MCF 10A (cell line): ENCODE results near the gene ARRDC4. TPM values are rescaled to one million over a fixed set of nuclear protein-coding genes. Genes with fewer than 3 reads are reported as not detected.

Experiments
- BruUV-seq: library from RNA; stranded (reverse); fragments of 400-500 nt; replicated peaks from 2 replicates; lab custom pipeline; 2021; lab: Mats Ljungman, UMichigan
- CTCF ChIA-PET: fragments of 300-600 bp; sonication (Branson Sonifier 250); formaldehyde crosslinking; extraction: SDS; loops from one replicate; lab custom pipeline; 2021; ENCODE audit warnings: antibody characterized with exemption, inconsistent platforms; lab: Yijun Ruan, JAX
- POLR2A ChIA-PET: fragments of 300-600, 350-650 bp; sonication (Branson Sonifier 250); formaldehyde crosslinking; extraction: SDS; loops from one replicate; lab custom pipeline; 2020; ENCODE audit warnings: antibody characterized with exemption, inconsistent platforms; lab: Yijun Ruan, JAX
- DNase-seq: peaks from one replicate; pipeline ENCODE4 v3.0.0-alpha.2; 2018; ENCODE audit not compliant: unreplicated experiment
- H3K27ac Mint-ChIP-seq: one replicate; pipeline ENCODE4 v1.8.0; 2022; ENCODE audit warnings: mild to moderate bottlenecking, low read depth, mixed read lengths; ENCODE audit not compliant: unreplicated experiment
- H3K27me3 Mint-ChIP-seq: one replicate; pipeline ENCODE4 v1.8.0; 2022; ENCODE audit warnings: mixed read lengths; ENCODE audit not compliant: insufficient read depth, unreplicated experiment
- H3K36me3 Mint-ChIP-seq: one replicate; pipeline ENCODE4 v1.8.0; 2022; ENCODE audit warnings: mild to moderate bottlenecking, moderate library complexity, mixed read lengths; ENCODE audit not compliant: insufficient read depth, unreplicated experiment
- H3K4me1 Mint-ChIP-seq: one replicate; pipeline ENCODE4 v1.8.0; 2022; ENCODE audit warnings: mixed read lengths; ENCODE audit not compliant: insufficient read depth, unreplicated experiment
- H3K4me3 Mint-ChIP-seq: one replicate; pipeline ENCODE4 v1.8.0; 2022; ENCODE audit warnings: mild to moderate bottlenecking, moderate library complexity, mixed read lengths; ENCODE audit not compliant: unreplicated experiment
- H3K9me3 Mint-ChIP-seq: one replicate; pipeline ENCODE4 v1.8.0; 2022; ENCODE audit warnings: mixed read lengths; ENCODE audit not compliant: unreplicated experiment
- intact Hi-C: fragments of 100-400 bp; cut with micrococcal nuclease; formaldehyde crosslinking; loops from 2 replicates; pipeline ENCODE4 v1.14.1; 2022
- total RNA-seq: library from RNA; stranded (reverse); gene quantifications from 2 replicates; pipeline ENCODE4 v1.2.3, GENCODE V29; 2022
- TF ChIP-seq, protein P1 (sequence below): fragments of 200-600 bp; IDR thresholded peaks from one replicate; pipeline ENCODE4 v1.8.0; 2022; ENCODE audit warnings: antibody characterized with exemption, mild to moderate bottlenecking; ENCODE audit not compliant: unreplicated experiment

The ARRDC4 gene
- total RNA-seq, 1 experiment from 2014 or later: 36.0 TPM

DNA sequence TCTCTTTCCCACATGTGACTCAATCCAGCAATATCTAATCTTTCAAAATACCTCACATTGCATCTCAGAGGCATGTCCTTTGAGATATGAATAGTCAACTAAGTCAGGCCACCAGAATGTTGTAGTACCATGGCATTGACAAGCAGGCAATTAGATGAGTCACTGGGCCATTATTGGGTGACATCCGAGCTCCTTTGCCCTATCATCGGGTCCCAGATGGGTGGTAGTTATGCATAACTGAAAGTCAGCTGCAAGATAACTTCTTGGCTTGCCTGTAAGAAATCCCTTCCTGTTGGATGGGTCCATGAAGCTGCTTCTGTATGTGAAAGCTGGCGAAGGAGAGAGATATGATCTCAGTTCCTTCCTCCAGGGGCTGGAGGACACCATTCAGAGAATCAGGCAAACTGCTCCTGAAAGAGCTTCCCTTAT, 32.8 kb downstream of the ARRDC4 start:
- no peak overlapping the region for H3K4me3 Mint-ChIP-seq
- TF ChIP-seq, protein P1, sequence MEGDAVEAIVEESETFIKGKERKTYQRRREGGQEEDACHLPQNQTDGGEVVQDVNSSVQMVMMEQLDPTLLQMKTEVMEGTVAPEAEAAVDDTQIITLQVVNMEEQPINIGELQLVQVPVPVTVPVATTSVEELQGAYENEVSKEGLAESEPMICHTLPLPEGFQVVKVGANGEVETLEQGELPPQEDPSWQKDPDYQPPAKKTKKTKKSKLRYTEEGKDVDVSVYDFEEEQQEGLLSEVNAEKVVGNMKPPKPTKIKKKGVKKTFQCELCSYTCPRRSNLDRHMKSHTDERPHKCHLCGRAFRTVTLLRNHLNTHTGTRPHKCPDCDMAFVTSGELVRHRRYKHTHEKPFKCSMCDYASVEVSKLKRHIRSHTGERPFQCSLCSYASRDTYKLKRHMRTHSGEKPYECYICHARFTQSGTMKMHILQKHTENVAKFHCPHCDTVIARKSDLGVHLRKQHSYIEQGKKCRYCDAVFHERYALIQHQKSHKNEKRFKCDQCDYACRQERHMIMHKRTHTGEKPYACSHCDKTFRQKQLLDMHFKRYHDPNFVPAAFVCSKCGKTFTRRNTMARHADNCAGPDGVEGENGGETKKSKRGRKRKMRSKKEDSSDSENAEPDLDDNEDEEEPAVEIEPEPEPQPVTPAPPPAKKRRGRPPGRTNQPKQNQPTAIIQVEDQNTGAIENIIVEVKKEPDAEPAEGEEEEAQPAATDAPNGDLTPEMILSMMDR: no peak
- H3K27ac Mint-ChIP-seq: no peak overlapping the region
- no peaks in the 10 kb centered on the region for H3K36me3 Mint-ChIP-seq
- no peaks in the 10 kb centered on the region for H3K27me3 Mint-ChIP-seq
- intact Hi-C loops: no loop called here
- no peak for DNase-seq
- no peaks in the 10 kb centered on the region for H3K9me3 Mint-ChIP-seq
- ChIA-PET CTCF (interaction anchor here (0.6 to 0.8 kb wide), 2 partner anchors 13 to 98 kb away, joined by 4 to 8 read pairs; no protein-coding TSS in a partner anchor), POLR2A (interaction anchor here (0.6 to 1.9 kb wide), 4 partner anchors 12 to 149 kb away, joined by 3 to 6 read pairs (median 4); no protein-coding TSS in a partner anchor)
- H3K4me1 Mint-ChIP-seq: peaks cover 16% of the 10 kb centered on the region
- BruUV-seq: no TSS peak

DNA sequence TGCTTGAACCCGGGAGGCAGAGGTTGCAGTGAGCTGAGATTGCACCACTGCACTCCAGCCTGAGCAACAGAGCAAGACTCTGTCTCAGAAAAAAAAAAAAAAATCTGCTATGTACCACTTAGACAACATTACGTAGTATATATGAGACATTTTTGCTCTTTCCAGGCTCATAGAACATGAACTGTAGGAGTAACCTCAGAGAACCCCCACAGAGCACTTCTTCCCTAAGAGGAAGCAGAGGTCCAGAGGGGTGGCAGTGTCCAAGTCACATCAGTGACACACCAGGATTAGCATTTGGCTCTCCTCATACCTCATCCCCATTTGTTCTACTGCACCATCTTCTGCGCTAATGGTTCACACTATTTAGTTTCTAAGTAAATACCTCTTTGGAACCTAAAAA, 33.7 kb downstream of the ARRDC4 start:
- POLR2A ChIA-PET: interaction anchor here (3.9 to 4.7 kb wide), 2 partner anchors 17 to 41 kb away, joined by 20 to 40 read pairs; no protein-coding TSS in a partner anchor

GRCh38 chr15:97995192-97995591, 34.7 kb downstream of the ARRDC4 start:
- Mint-ChIP-seq H3K4me3 (peak overlapping the region; percentile 52), H3K36me3 (no peaks in the 10 kb centered on the region), H3K4me1 (peaks cover 16% of the 10 kb centered on the region), H3K9me3 (no peaks in the 10 kb centered on the region), H3K27ac (peak overlapping the region; percentile 87), H3K27me3 (no peaks in the 10 kb centered on the region)
- POLR2A ChIA-PET: interaction anchor here (0.9 to 4.7 kb wide), 8 partner anchors 13 to 45 kb away, joined by 3 to 40 read pairs (median 4); partner anchors contain the start of gene ARRDC4
- intact Hi-C loops: loop anchor here (5.0 kb wide), 1 partner anchor 42 kb away; no protein-coding TSS in a partner anchor
- DNase-seq: no peak
- BruUV-seq: no TSS peak
- TF ChIP-seq, protein P1: no peak
- CTCF ChIA-PET: interaction anchor here (0.7 to 4.8 kb wide), 9 partner anchors 18 to 182 kb away, joined by 3 to 40 read pairs (median 9); no protein-coding TSS in a partner anchor

More for the DNA sequence above, 33.7 kb downstream of the ARRDC4 start:
- H3K27ac Mint-ChIP-seq: no peak overlapping the region
- DNase-seq: no peak
- no TSS peak for BruUV-seq
- peaks cover 16% of the 10 kb centered on the region for H3K4me1 Mint-ChIP-seq
- CTCF ChIA-PET: no interaction called here
- H3K27me3 Mint-ChIP-seq: no peaks in the 10 kb centered on the region
- TF ChIP-seq, protein P1: no peak
- H3K4me3 Mint-ChIP-seq: no peak overlapping the region
- intact Hi-C loops: no loop called here
- no peaks in the 10 kb centered on the region for H3K36me3 Mint-ChIP-seq
- no peaks in the 10 kb centered on the region for H3K9me3 Mint-ChIP-seq

DNA sequence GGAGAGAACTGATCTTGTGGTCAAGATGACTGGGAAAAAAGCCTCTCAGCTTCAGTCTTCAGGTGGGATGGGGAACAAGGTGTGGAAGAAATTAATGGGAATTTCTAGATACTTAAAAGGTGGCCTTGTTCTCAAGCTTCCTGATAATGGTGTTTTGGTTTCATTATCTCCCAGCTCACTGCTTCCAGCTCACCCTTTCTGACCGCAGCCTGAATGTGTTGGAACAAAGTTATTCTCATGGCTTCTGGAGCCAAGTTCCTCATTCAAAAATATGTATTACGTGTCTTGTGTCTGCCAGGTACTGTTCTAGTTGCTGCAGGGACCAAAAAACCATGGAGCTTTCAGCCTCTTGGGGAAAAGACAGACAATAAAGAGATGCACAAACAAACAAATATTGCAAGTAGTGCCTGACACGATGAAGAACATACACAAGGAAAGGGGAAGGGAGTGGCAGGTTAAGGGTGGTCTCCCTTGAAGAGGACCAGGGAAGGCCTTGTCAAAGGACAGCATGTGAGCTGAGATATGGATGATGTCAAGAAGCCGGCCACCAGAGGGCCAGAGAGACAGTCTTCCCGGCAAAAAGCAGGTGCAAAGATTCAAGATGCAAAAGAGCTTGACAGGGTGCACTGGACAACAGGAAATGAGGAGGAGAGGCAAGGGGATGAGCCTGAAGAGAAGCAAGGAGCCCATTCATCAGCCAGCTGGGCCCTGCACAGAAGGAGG, 35.5 kb downstream of the ARRDC4 start:
- ChIA-PET POLR2A (interaction anchor here (0.6 to 4.7 kb wide), 11 partner anchors 14 to 53 kb away, joined by 3 to 40 read pairs (median 4); partner anchors contain the start of gene ARRDC4), CTCF (interaction anchor here (0.6 to 4.8 kb wide), 24 partner anchors 7 to 1600 kb away, joined by 3 to 40 read pairs (median 5); no protein-coding TSS in a partner anchor)
- intact Hi-C loops: loop anchor here (1.0 to 5.0 kb wide), 2 partner anchors 41 to 89 kb away; no protein-coding TSS in a partner anchor
- Mint-ChIP-seq H3K9me3 (no peaks in the 10 kb centered on the region), H3K4me1 (peaks cover 16% of the 10 kb centered on the region), H3K36me3 (no peaks in the 10 kb centered on the region), H3K27me3 (no peaks in the 10 kb centered on the region), H3K4me3 (peak overlapping the region; percentile 52), H3K27ac (peak overlapping the region; percentile 87)
- TF ChIP-seq, protein P1: peak; percentile 33
- no peak for DNase-seq
- BruUV-seq: no TSS peak
